Measurements from ENCODE around the gene AFMID. TPM values are rescaled to one million over a fixed set of nuclear protein-coding genes. Genes with fewer than 3 reads are reported as not detected.

AFMID gene
- total and polyA plus RNA-seq, 2 donors (not counting 3 experiments of a cell fraction or from before 2014, with no cell fraction given): 33.5 to 42.9 TPM

DNA sequence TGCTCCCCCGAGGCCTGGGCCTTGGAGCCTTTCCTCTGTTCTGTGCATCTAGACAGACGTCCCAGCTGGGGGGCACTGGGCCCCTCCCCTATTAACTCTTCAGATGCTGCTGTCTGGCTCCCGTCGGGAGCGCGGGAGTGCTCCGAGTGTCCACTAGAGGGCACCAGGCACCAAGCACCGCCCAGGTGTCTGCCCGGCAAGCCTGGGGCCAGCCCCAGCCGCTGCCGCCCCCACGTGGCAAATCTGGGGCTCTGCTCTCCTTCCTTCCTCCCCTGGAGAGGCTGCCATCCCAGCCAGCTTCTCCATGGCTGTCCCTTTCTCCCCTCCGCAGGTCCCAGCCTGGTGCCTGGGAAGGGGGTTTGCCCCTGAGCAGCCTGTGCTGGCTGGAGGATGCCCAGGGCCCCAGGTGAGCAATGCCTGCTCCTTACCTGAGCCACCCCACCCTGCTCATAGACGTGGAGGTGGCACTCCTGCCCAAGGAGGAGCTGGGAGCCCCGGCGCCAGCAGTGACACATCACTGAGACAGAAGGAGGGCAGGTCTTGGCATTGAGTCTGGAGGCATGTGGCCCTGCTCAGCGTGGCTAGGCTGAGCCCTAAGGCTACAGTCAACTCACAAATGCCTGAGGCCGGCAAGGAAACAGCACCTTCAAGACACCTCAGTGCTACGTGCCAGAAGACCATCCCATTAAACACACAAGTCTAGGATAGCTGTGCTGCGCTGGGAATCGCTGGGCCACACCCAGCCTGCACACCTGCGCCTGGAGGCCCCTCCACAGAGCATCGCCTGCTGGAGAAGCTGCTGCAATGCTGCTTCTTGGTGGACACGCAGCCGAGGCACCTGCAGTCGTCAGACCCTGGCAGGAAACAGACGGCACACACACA lies 64.0 kb downstream of the AFMID start:
- POLR2A ChIA-PET: interaction anchor here (0.5 to 1.3 kb wide), 2 partner anchors 109 to 347 kb away, joined by 3 to 5 read pairs; partner anchors contain the start of gene SOCS3
- Histone ChIP-seq H3K4me3 (replicated peaks in 1 of 3; ENCODE audit: insufficient read depth in 1 of 3, low read depth in 1 of 3, low read length in 3 of 3) (no peak overlapping the region), H3K9ac (replicated peaks; ENCODE audit: extremely low read depth, insufficient read depth, low read length) (no peak overlapping the region), H2AFZ (ENCODE audit: low read depth, low read length) (peak overlapping the region; percentile 30), H3K79me2 (ENCODE audit: control insufficient read depth, insufficient read depth, low read length) (no peaks in the 10 kb centered on the region), H3K9me1 (replicated peaks; ENCODE audit: control insufficient read depth, extremely low read depth, insufficient read depth, low read length) (no peaks in the 10 kb centered on the region), H4K20me1 (replicated peaks; ENCODE audit: control insufficient read depth, extremely low read depth, insufficient read depth, low read length) (no peaks in the 10 kb centered on the region), H3K4me1 (ENCODE audit: control insufficient read depth, extremely low read depth, insufficient read depth, low read length) (peaks cover 4% of the 10 kb centered on the region), H3K27me3 (ENCODE audit: control insufficient read depth in 2 of 2, insufficient read depth in 2 of 2, low read length in 2 of 2) (no peaks in the 10 kb centered on the region), H3K4me2 (ENCODE audit: insufficient read depth, low read length) (no peak overlapping the region), H3K9me3 (replicated peaks; ENCODE audit: control insufficient read depth, insufficient read depth, low read length) (no peaks in the 10 kb centered on the region), H3K27ac (ENCODE audit: insufficient read depth, low read depth, low read length) (no peak overlapping the region), H3K36me3 (ENCODE audit: control insufficient read depth in 2 of 2, extremely low read depth in 1 of 2, insufficient read depth in 2 of 2, low read length in 2 of 2) (no peaks in the 10 kb centered on the region)
- peak; percentile 83 for FAIRE-seq
- peak; percentile 78 for DNase-seq (ENCODE audit: low read depth, low spot score)
- TF ChIP-seq MAX (IDR thresholded peaks at IDR 0.05; ENCODE audit: insufficient read depth, insufficient read length) (peak; percentile 57), EZH2 (IDR thresholded peaks at IDR 0.05; ENCODE audit: borderline replicate concordance, low read depth, low read length, severe bottlenecking) (no peak), CTCF (IDR thresholded peaks at IDR 0.05; ENCODE audit: extremely low read depth in 1 of 2, insufficient read depth in 1 of 2, low read depth in 1 of 2, low read length in 2 of 2) (peak; percentile 99 to 100), POLR2AphosphoS5 (IDR thresholded peaks at IDR 0.05; ENCODE audit: insufficient read depth, low read depth, low read length) (no peak), JUN (IDR thresholded peaks at IDR 0.05; ENCODE audit: borderline replicate concordance, insufficient read depth, insufficient read length, low read depth) (no peak)
- BruUV-seq (replicated peaks): no TSS peak
- dilution Hi-C loops (cut with MboI; ENCODE audit: extremely low pct_ligation_motif_present, low sequenced_read_pairs): no loop called here
- CTCF ChIA-PET: interaction anchor here (0.6 to 3.7 kb wide), 52 partner anchors 9 to 456 kb away, joined by 3 to 59 read pairs (median 5); partner anchors contain the start of genes AFMID, BIRC5, SOCS3 and SYNGR2
- intact Hi-C loops (cut with micrococcal nuclease): loop anchor here (1.0 to 10.0 kb wide), 9 partner anchors 64 to 454 kb away; partner anchors contain the start of genes AFMID, SOCS3, TK1 and TMC6
